MG63 (cell line): ENCODE results near the gene MRC1. TPM values are rescaled to one million over a fixed set of nuclear protein-coding genes. Genes with fewer than 3 reads are reported as not detected.

Experiments
- DNase-seq: peaks from one replicate; pipeline ENCODE4 v3.0.0-alpha.2; 2020
- H3K27me3 ChIP-seq: fragments of 250-450 bp; sonication (Bioruptor Pico); 2 replicates; pipeline ENCODE4 v1.5.1; 2020; ENCODE audit warnings: mild to moderate bottlenecking, moderate library complexity
- H3K36me3 ChIP-seq: fragments of 250-450 bp; sonication (Bioruptor Pico); 2 replicates; pipeline ENCODE4 v1.5.1; 2020; ENCODE audit warnings: mild to moderate bottlenecking, moderate library complexity
- H3K4me3 ChIP-seq: fragments of 250-450 bp; sonication (Bioruptor Pico); 2 replicates; pipeline ENCODE4 v1.5.1; 2020; ENCODE audit warnings: mild to moderate bottlenecking, moderate library complexity
- H3K9me3 ChIP-seq: fragments of 250-450 bp; sonication (Bioruptor Pico); 2 replicates; pipeline ENCODE4 v1.5.1; 2020; ENCODE audit warnings: mild to moderate bottlenecking, moderate library complexity
- total RNA-seq: library from RNA; depleted of rRNA; stranded (reverse); fragments of >200 nt; shearing (Covaris generic); gene quantifications from 2 replicates; pipeline ENCODE4 v1.2.3, GENCODE V29; 2014; ENCODE audit warnings: low replicate concordance

The MRC1 gene
- total RNA-seq, 1 experiment from 2014 or later = not detected

DNA sequence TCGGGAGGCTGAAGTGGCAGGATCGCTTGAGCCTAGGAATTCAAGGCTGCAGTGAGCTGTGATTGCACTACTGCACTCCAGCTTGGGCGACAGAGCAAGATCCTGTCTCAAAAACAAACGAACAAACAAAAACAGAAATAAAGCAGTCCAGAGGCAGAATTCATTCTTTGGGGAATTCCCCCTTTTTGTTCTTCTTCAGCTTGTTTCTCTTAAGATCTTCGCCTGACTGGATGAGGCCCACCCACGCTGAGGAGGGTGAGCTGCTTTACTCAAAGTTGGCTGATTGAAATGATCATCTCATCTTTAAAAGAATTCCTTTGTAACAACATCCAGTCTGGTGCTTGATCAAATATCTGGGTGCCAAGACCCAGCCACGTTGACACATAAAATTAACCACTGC lies 10.7 kb downstream of the MRC1 start:
- Histone ChIP-seq H3K27me3 (no peaks in the 10 kb centered on the region), H3K9me3 (no peaks in the 10 kb centered on the region), H3K4me3 (no peak overlapping the region), H3K36me3 (no peaks in the 10 kb centered on the region)
- no peak for DNase-seq

DNA sequence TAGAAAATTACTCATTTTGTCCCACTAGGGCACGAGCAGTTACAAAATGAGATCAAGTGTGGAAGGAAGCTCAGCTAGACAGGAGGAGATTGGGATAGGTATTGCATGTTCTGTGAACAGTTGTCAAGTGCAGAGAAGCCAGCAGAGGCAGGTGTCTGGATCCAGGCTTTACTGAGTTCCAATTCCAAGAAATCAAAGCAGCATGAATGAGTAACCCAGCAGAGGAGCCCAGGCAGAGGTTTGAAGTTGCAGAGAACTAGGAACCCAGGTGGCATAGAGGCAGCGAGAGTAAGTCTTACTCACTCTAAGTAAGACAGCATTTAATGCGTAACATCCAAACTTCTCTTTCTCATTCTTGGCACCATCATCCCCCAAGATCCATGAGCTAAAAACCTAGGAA lies 11.8 kb downstream of the MRC1 start:
- H3K27me3 ChIP-seq = no peaks in the 10 kb centered on the region

DNA sequence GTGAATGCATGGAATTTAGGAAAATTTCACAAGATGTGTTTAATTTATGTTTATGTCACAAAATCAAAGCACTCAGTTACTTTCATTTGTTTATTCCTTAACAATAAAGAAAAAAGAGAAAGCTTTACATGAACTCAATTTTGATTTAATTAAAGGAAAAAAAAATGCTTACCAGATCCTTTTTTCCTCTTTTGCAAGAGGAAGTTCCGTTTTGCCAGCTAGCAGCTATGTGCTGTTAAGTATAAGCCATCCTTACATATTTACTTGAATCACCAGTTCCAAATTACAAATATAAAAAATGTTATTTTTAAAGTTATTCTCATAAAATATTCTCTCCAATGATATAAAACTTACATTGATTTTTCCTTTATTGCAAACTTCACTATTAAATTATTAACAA lies 12.7 kb downstream of the MRC1 start:
- Histone ChIP-seq H3K36me3 (no peaks in the 10 kb centered on the region), H3K4me3 (no peak overlapping the region), H3K9me3 (no peaks in the 10 kb centered on the region)

More for the DNA sequence above, 11.8 kb downstream of the MRC1 start:
- peak; percentile 52 for DNase-seq
- H3K36me3 ChIP-seq = no peaks in the 10 kb centered on the region
- H3K4me3 ChIP-seq = no peak overlapping the region
- H3K9me3 ChIP-seq = no peaks in the 10 kb centered on the region

DNA sequence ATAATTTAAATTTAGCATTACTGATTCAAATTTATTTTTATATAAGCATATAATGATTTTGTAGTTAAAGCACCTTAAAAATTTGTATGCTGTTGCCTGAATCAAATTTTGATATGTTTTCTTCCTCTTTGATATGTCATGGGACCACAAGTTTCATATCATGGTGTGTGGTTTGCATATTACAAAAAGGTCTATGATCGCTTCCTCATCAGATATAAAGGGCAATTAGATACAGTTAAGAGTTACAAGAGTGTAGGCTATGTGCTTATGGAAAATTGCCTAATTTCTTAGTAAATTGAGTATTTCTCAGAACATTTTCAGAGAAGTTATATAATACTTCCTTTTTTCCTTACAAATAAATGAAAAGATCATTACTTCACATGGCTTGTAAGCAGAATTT lies 22.2 kb downstream of the MRC1 start:
- Histone ChIP-seq H3K27me3 (no peaks in the 10 kb centered on the region), H3K9me3 (no peaks in the 10 kb centered on the region)
- DNase-seq = no peak

More for the DNA sequence above, 12.7 kb downstream of the MRC1 start:
- no peaks in the 10 kb centered on the region for H3K27me3 ChIP-seq
- DNase-seq = no peak

DNA sequence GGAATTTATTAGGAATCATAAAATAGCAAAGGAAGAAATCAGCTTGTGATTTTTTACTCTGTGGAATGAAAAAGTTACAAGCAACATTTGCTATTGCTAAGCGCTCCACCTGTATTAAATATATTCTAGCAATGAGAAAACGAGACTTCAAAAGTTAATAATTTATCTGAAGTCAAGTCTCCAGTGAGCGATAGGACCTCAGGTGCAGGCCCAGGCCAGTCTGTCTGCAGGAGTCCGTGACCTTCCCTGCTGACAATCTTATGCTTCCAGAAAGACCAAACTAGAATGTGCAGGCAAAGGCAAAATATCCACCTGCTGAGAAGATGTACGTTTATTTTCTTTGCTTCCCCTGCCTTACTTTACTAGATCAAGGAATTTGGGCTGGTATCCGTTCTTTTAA lies 22.7 kb downstream of the MRC1 start:
- Histone ChIP-seq H3K9me3 (no peaks in the 10 kb centered on the region), H3K4me3 (no peak overlapping the region), H3K27me3 (no peaks in the 10 kb centered on the region), H3K36me3 (no peaks in the 10 kb centered on the region)
- no peak for DNase-seq

More for the DNA sequence above, 22.2 kb downstream of the MRC1 start:
- H3K36me3 ChIP-seq = no peaks in the 10 kb centered on the region
- H3K4me3 ChIP-seq = no peak overlapping the region

DNA sequence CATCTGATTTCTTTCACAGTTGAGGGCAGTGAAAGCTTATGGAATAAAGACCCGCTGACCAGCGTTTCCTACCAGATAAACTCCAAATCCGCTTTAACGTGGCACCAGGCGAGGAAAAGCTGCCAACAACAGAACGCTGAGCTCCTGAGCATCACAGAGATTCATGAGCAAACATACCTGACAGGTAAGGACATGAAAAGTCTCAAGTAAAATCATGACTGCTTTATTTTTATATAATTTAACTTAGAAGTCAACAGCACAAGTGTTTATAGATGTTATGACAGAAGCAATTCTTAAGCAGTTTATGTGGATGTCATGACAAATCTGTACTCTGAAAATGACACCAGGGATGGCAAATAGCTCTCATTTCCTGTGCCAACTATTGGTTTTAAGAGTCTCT lies 24.5 kb downstream of the MRC1 start:
- no peaks in the 10 kb centered on the region for H3K36me3 ChIP-seq
- no peaks in the 10 kb centered on the region for H3K27me3 ChIP-seq
- no peaks in the 10 kb centered on the region for H3K9me3 ChIP-seq
- no peak for DNase-seq
- H3K4me3 ChIP-seq = no peak overlapping the region

DNA sequence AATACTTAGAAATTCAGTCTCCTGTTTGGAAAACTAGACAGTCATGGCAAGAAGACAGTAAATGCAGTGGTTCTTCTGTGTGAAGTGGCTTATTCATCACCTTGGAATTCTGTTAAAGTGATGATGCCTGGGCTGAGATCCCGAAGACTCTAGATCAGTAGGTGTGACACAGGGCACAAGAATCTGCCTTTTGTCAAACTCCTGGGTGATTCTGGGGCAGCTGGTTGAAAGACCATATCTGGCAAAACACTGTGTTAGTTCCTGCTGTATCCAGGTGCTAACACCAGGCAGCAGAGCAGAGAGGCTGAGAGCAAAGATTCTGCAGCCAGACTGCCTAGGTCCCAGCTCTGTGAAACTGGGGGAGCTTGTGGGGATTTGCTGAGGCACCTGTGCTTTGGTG lies 26.5 kb downstream of the MRC1 start:
- H3K4me3 ChIP-seq = no peak overlapping the region
- H3K36me3 ChIP-seq = no peaks in the 10 kb centered on the region
- DNase-seq = peak; percentile 81
- H3K27me3 ChIP-seq = no peaks in the 10 kb centered on the region
- no peaks in the 10 kb centered on the region for H3K9me3 ChIP-seq

DNA sequence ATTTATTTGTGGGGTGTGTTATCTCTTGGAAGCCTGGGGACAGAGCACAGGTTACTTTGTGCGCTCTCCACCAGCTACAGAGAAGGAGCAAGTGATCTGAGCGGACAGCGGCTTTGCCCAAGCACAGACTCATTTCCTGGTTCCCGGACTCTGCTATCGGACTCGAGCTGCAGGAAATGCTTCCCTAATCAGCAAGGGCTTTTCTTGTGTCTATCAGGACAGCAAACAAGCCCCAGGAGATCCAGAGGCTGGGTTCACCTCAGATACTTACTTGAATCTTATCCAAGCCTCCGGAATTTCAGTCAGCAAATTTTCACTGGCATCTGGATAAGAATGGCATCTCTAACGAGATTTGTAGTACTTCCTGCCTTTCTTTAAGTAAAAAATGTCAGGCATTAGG lies 27.8 kb downstream of the MRC1 start:
- Histone ChIP-seq H3K36me3 (no peaks in the 10 kb centered on the region), H3K4me3 (peak overlapping the region; percentile 19), H3K27me3 (no peaks in the 10 kb centered on the region), H3K9me3 (no peaks in the 10 kb centered on the region)
- DNase-seq = peak; percentile 67

DNA sequence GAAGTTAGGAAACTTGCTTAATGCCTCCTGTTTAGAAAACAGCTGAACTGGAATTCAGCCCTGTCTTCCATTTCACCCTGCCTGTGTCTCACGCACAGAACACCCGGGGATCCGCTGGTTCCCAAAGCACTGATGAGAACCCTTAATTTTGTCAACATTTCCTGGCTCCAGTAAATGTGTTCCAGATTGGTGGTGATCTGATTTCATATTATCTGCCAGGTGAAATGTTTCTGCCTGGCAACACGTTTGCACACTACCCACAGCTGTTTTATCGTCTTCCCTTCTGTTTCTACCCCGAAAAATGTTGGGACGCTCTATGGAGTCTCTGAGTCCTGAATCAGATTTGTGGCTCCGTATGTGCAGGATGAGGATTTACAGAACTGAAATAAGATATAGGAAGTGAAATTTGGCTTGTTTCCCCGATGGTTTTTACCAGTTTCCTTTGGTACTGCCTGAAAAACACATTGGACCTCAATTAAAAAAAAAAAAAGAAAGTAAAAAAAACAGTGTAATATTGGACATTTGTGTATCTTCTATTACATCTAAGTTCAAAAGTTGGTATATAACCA lies 29.0 kb downstream of the MRC1 start:
- Histone ChIP-seq H3K4me3 (peak overlapping the region; percentile 11; the same call in 1 of the 2 replicates), H3K9me3 (no peaks in the 10 kb centered on the region), H3K36me3 (no peaks in the 10 kb centered on the region), H3K27me3 (no peaks in the 10 kb centered on the region)
- peak; percentile 14 for DNase-seq

DNA sequence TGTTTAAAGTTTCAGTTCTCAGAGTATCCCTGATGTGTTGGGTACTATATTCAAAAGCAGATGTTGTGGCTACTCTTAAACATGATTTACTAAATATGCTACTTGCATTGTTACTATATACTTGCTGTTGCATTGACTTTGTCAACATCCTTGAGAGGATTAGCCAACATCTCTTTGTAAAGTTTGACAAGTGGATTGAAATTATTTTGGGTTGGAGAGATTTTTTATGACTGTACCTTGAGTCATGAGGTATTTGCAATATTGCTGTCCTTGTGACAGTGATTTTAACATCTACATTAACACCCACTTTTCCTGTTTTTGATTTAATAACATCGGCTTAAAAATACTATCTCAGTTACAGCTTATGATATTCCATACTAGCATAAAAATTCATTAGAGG lies 31.9 kb downstream of the MRC1 start:
- Histone ChIP-seq H3K27me3 (no peaks in the 10 kb centered on the region), H3K36me3 (no peaks in the 10 kb centered on the region), H3K9me3 (no peaks in the 10 kb centered on the region), H3K4me3 (no peak overlapping the region)
- no peak for DNase-seq

DNA sequence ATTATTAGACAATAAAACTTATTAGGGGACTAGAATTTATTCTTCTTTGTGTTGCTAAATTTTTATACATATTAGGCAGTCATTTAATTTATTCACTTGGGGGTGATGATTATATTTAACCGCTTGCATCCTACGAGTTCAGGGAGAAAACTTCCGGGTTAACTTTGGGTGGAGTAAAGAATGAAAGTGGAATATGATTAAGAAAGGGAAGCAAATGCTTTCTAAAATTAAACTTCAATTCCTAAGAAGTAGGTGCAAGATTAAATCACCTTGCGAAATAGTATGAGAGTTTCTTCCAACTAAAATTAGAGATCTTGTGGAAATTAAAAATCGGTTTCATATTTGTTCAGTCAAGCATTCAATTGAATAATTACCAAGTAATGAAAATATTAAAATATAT lies 33.5 kb downstream of the MRC1 start:
- no peak overlapping the region for H3K4me3 ChIP-seq
- no peaks in the 10 kb centered on the region for H3K36me3 ChIP-seq
- H3K27me3 ChIP-seq = no peaks in the 10 kb centered on the region
- no peak for DNase-seq
- no peaks in the 10 kb centered on the region for H3K9me3 ChIP-seq

DNA sequence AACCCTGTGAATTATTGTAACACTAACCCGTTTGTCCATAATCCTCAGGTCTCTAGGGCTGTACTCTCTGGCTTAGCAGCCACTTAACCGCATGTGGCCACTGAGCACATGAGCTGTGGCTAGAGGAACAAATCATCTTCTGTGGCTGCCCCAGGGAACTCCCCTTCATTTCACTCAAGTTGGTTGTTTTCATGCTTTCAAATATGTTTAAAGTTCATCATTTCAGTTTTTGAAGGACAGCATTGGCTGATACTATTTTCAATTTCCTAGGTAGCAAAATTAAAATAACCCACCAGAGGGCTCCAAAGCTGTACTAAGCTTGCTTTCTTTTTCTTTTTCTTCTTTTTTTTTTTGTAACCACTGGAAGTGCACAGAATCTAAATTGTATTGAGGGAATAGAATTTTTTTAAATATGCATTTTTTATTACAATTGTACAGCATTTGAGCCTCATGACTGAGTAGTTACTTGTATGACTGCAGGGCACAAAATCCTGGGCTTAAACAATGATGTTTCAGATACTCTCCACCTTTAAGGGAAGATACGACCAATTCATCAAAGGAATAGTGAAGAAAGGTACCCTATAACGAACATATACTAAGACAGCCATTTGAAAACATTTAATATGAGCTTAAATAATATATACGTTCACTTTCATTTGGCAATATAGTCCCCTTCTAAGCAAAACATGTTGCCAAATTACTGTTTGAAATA lies 38.6 kb downstream of the MRC1 start:
- DNase-seq = no peak
- no peak overlapping the region for H3K4me3 ChIP-seq
- H3K36me3 ChIP-seq = no peaks in the 10 kb centered on the region
- no peaks in the 10 kb centered on the region for H3K9me3 ChIP-seq
- no peaks in the 10 kb centered on the region for H3K27me3 ChIP-seq

DNA sequence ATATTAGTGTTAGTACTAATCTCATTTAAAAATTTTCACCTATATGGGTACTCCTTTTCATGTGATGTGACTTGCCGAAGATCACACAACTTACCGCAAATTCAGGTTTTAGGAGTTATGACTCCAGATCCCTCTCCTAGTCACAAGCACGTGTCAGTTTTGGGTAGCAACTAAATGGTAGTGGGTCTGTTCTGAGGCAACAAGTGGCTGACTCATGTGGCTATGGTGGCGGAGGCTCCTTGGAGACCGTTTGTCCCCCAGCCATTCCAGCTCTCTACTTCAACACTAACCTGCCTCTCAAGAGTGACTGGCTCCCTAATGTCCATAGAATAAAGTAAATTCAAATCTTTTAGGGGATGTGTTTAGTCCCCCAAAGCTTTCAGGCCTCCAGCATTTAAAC lies 39.5 kb downstream of the MRC1 start:
- no peaks in the 10 kb centered on the region for H3K9me3 ChIP-seq
- H3K27me3 ChIP-seq = no peaks in the 10 kb centered on the region
- DNase-seq = no peak
- no peaks in the 10 kb centered on the region for H3K36me3 ChIP-seq
- H3K4me3 ChIP-seq = no peak overlapping the region

DNA sequence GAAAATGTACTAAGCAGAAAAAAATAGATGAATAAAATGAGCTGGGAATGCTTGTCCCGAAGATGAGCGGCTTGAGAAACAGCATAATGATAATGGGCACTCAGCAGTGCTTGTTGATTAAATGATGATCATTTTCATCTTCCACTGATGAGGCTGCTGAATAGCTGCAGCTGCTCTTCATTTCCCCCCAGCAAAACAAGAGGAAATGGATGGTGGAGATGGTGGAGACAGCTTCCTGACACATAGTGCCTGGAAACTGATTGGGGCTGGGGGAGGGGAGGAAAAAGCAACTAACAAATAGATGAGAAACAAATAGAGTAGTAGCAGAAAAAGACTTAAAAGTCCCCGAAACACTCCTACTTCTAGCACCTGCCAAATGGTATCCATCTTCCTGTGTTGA lies 41.4 kb downstream of the MRC1 start:
- Histone ChIP-seq H3K36me3 (no peaks in the 10 kb centered on the region), H3K4me3 (no peak overlapping the region), H3K27me3 (no peaks in the 10 kb centered on the region), H3K9me3 (no peaks in the 10 kb centered on the region)
- no peak for DNase-seq

DNA sequence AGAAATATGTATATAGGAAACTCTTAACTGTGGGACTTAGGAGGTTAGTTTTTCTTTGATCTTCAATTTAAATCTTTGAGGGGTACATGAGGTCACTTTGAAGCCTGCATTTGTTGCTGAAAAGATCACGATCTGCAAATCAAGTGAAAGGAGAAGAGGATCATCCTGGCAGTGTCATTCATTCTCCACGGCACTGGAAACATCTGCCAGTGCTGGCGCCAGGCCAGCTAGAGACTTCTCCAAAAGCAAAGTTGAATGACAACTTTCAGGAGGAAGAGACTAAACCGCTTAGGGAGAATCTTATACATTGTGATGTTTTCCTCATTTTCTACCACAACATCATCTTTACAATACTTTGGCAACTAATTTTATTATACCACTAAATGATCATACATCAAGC lies 42.5 kb downstream of the MRC1 start:
- no peaks in the 10 kb centered on the region for H3K27me3 ChIP-seq
- DNase-seq = no peak
- H3K4me3 ChIP-seq = no peak overlapping the region
- H3K36me3 ChIP-seq = no peaks in the 10 kb centered on the region
- H3K9me3 ChIP-seq = no peaks in the 10 kb centered on the region

DNA sequence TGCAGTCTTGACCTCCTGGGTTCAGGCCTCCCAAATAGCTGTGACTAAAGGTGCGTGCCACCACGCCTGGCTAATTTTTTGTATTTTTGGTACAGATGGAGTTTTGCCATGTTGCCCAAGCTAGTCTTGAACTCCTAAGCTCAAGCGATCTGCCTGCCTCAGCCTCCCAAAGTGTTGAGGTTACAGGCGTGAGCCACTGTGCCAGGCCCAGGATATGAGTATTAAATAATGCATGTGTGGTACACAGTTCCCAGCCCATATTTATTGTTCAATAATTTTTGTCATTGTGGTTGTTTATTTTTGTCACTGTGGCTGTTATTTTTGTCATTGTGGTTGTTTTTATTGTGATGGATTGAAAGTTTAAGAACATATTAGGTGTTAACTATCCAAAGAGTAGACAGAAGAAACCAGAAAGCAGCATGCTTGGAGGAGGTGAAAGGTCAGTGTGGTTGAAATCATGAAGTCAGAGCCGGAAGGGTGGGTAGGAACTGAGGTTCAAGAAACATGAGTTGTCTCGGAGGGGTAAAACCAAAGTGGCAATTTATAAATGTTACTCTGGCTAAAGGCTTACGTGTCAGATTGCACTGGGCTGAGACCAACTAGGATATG lies 45.0 kb downstream of the MRC1 start:
- Histone ChIP-seq H3K27me3 (no peaks in the 10 kb centered on the region), H3K9me3 (no peaks in the 10 kb centered on the region), H3K4me3 (no peak overlapping the region), H3K36me3 (no peaks in the 10 kb centered on the region)
- DNase-seq = no peak

DNA sequence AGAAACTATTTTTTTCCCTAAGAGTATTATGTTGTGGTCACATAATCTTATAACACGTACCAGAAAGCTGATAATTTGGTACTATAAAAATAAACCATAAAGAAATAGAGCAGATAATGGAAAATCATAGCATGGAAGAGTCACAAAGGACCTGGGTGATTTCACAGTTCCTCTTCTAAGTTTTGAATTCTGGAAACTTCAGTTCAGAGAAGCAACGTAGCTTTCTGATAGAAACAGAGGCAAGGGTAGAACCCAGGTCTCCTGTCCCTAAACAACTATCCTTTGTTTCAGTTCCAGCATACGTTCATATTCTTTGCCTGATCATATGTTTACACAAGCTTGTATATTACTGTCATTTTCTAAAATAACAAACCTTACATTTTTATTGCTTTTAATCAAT lies 47.9 kb downstream of the MRC1 start:
- Histone ChIP-seq H3K4me3 (no peak overlapping the region), H3K36me3 (no peaks in the 10 kb centered on the region), H3K27me3 (no peaks in the 10 kb centered on the region), H3K9me3 (no peaks in the 10 kb centered on the region)
- DNase-seq = no peak
